Epithelial cell of proximal tubule (primary cell): Measurements from ENCODE around the gene PRSS56. TPM values are rescaled to one million over a fixed set of nuclear protein-coding genes. Genes with fewer than 3 reads are reported as not detected.

Source experiments
- DNase-seq: peaks from one replicate; pipeline ENCODE4 v3.0.0-alpha.2; 2011; ENCODE audit warnings: low read depth
- H3K4me3 ChIP-seq: 2 replicates; pipeline ENCODE4 v1.5.1; 2011; ENCODE audit warnings: low read depth, mild to moderate bottlenecking, low read length
- CTCF ChIP-seq: conservative IDR thresholded peaks from 2 replicates; pipeline ENCODE4 v1.5.1; 2012; ENCODE audit warnings: low read depth, mild to moderate bottlenecking, low read length
- total RNA-seq: library from RNA; depleted of rRNA; stranded (reverse); fragments of >200 nt; gene quantifications from 2 replicates; pipeline ENCODE4 v1.2.3, GENCODE V29; 2015

The PRSS56 gene
- total RNA-seq, result not detected in 2 replicates

- H3K4me3 ChIP-seq, result no peak within 1 kb of the TSS
- TF ChIP-seq CTCF, result no peak
- DNase-seq, result no peak
Measured at GRCh38 chr2:232519581-232520438, at the start of gene PRSS56. Gene PRSS56 (plus strand): TSS chr2:232520388. CDS start chr2:232520599, 211 bp downstream.

GRCh38 chr2:232473467-232473890 is 46.7 kb upstream of the PRSS56 start:
- DNase-seq, result no peak
- TF ChIP-seq CTCF, result no peak
- no peak overlapping the region for H3K4me3 ChIP-seq

GRCh38 chr2:232476045-232476444 is 44.1 kb upstream of the PRSS56 start:
- H3K4me3 ChIP-seq, result no peak overlapping the region
- TF ChIP-seq CTCF, result no peak
- no peak for DNase-seq

- no peak for TF ChIP-seq CTCF
- DNase-seq, result no peak
Measured at GRCh38 chr2:232476791-232477190, 43.4 kb upstream of the PRSS56 start.

GRCh38 chr2:232477751-232478510 is 42.3 kb upstream of the PRSS56 start:
- no peak overlapping the region for H3K4me3 ChIP-seq
- DNase-seq, result no peak
- no peak for TF ChIP-seq CTCF

More at GRCh38 chr2:232476791-232477190, 43.4 kb upstream of the PRSS56 start:
- no peak overlapping the region for H3K4me3 ChIP-seq

- no peak for TF ChIP-seq CTCF
- no peak overlapping the region for H3K4me3 ChIP-seq
- DNase-seq, result no peak
Measured at GRCh38 chr2:232478571-232479340, 41.4 kb upstream of the PRSS56 start.
